Fibroblast of mammary gland (primary cell): Measurements from ENCODE around the gene MGAT5.
"Not testable (repeated sequence)": the region's sequence is repeated elsewhere in the genome, so short reads cannot be mapped to it uniquely, and the experiment has no call there.

Experiments
- DNase-seq: peaks from one replicate; pipeline ENCODE4 v3.0.0-alpha.2; 2010; ENCODE audit warnings: low read depth
- H3K4me3 ChIP-seq: 2 replicates; pipeline ENCODE4 v1.5.1; 2011; ENCODE audit warnings: low read depth, mild to moderate bottlenecking, low read length, moderate library complexity; ENCODE audit not compliant: control insufficient read depth
- TF ChIP-seq, protein P1 (sequence below): conservative IDR thresholded peaks from 2 replicates; pipeline ENCODE4 v1.5.1; 2011; ENCODE audit warnings: low read depth, low read length, inconsistent platforms; ENCODE audit not compliant: control insufficient read depth, insufficient read depth

The MGAT5 gene

DNA sequence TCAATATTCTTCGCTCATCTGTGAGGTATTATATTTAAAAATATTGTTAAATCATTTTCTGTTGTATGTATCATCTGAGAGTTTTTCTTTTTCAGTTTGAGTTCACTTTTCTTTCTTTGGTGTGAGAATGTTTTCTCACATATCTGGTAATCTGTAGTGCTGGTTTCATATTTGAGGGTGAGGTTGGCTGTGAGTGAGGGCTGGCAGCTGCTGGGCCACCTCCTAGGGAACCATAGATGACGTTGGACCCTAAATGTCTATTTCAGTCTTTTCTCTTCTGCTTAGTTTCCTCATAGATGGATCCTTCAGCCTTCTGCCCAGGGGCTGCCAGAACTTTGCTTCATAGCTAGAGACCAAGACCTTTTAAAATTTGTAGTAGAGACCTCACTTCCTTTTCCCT is 33.5 kb downstream of the MGAT5 start:
- no peak for DNase-seq
- no peak overlapping the region for H3K4me3 ChIP-seq
- TF ChIP-seq, protein P1, sequence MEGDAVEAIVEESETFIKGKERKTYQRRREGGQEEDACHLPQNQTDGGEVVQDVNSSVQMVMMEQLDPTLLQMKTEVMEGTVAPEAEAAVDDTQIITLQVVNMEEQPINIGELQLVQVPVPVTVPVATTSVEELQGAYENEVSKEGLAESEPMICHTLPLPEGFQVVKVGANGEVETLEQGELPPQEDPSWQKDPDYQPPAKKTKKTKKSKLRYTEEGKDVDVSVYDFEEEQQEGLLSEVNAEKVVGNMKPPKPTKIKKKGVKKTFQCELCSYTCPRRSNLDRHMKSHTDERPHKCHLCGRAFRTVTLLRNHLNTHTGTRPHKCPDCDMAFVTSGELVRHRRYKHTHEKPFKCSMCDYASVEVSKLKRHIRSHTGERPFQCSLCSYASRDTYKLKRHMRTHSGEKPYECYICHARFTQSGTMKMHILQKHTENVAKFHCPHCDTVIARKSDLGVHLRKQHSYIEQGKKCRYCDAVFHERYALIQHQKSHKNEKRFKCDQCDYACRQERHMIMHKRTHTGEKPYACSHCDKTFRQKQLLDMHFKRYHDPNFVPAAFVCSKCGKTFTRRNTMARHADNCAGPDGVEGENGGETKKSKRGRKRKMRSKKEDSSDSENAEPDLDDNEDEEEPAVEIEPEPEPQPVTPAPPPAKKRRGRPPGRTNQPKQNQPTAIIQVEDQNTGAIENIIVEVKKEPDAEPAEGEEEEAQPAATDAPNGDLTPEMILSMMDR: no peak

DNA sequence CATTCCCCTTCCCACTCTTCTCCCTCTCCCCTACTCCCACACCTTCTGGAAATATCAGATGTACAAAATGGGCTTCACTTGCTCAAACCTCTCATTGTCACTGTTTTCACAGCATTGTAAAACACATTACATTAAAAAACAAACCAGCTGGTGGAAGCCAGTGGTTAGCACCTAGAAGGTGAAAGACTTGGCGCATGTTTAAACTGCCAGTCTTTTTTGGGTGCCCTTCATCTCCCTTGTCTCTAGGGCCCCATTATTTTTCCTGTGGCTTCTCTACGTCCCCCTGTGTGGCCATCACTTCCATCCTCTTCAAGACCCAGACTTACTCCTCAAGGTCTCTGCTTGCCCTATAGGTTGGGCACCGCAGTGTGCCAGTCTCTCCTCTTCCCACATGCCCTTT is 34.9 kb downstream of the MGAT5 start:
- TF ChIP-seq, protein P1: no peak
- no peak for DNase-seq
- no peak overlapping the region for H3K4me3 ChIP-seq

DNA sequence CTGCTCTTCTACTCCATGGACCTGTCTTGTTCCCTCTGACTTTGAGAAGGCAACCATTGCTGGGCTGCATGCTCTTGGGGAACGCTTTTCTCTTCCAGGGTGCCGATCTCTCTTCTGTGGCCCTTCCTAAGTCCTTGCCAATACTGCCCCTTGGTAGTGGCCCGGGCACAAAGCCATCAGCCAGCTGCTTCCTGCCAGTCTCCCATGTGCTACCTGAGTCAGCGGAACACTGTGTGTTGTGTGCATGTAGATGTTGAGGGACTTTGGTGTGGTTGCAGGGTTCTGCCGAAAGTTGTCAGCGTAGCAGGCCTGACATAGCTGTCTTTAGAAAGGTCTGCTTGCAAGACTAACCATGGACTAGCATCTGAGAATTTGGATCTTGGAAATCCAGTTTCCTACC is 35.4 kb downstream of the MGAT5 start:
- DNase-seq: no peak
- no peak overlapping the region for H3K4me3 ChIP-seq
- TF ChIP-seq, protein P1: no peak

DNA sequence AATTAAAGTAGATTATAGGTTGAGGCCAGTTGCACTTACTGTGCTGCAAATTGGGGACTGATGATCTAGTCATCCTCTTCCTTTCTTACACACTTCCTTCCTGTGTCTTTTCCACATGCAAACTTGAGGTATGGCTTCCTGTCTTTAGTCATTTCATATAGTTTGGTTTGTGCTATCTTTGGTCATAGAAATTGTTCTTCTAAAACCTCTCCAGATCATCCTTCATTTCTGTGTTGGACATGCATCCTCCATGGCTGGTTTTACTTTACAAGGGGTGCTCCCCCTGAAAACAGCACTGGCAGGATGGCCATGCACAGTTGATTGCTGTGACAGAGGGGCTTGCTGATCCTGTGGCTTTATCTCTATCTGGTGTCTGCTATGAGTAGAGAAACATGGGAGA is 36.5 kb downstream of the MGAT5 start:
- DNase-seq: no peak
- TF ChIP-seq, protein P1: no peak
- no peak overlapping the region for H3K4me3 ChIP-seq

DNA sequence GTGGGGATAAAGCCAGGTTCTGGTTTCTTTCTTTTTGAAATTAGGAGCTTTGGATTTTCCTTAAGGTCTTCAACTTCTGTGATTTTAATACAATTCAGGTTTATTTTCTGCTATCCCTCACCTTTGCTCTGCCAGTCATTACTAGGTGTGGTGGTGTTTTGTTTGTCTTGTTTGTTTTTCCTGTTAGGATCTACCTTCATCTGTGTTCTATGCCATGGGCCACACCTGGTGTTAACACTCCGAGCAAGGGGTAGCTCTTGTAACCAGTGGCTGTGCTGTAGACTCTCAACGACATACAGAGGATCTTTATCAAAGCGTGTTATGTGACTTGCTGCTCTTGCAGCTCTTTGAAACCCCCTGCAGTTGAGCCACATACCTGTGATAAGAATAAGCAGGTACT is 38.6 kb downstream of the MGAT5 start:
- DNase-seq: no peak
- TF ChIP-seq, protein P1: no peak
- no peak overlapping the region for H3K4me3 ChIP-seq

DNA sequence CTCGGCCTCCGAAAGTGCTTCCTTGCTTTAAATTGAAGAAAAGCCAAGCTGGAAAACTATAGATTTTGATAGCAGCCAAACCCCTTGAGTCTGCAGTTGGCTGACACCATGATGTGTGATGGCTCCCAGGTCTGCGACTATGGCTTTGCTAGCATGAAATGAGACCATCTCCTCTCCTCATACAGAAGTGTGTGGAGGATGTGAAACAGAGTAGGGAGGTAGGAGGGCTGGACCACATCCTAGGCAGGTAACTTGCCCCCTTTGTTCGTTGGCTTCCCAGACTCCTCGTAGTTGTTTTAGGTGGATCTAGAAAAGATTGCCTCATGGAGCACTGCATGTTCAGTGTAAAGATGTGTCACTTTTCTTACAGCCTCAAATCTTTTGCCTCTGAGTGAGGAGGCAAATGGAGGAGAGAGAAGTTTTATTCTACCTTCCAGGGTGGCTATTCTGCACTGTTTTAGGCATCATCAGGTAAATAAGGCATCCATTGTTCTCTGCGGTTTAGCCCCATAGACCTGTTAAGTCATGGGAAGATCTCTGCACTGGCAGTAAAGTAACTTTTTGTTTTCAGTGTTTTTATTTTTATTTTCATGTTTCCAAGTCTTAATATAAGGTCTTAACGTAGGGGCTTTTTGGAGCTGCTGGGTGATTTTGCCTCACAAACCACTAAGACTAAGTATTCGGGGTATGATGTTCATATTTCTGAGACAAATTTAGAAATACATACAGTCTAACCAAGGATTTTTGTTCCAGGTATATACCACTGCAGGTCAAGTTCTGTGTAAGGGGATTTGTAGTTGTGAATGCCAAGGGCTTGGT is 40.1 kb downstream of the MGAT5 start:
- no peak overlapping the region for H3K4me3 ChIP-seq
- no peak for DNase-seq
- TF ChIP-seq, protein P1: no peak

DNA sequence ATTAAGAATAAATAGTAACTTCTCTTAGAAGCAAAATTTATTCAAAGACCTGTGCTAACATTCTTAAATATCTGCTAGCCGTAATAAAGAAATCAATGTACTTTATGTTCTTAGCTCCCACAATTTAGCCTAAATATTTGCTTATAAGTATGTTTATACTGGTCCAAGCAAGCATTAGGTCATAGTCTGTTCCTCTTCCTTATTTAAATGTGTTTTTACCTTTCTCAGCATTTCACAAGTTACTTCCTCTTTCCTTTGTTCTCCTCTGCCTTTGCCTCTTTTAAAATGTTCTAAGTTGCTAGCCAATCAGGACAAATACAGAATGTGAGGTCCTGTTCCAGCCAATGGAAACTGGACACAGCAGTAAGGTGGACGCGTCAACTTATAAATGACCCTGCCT is 40.7 kb downstream of the MGAT5 start:
- H3K4me3 ChIP-seq, DNase-seq: not testable (repeated sequence)
